Progenitor cell of endocrine pancreas (in vitro differentiated cells): ENCODE results near the gene FOS. TPM values are rescaled to one million over a fixed set of nuclear protein-coding genes. Genes with fewer than 3 reads are reported as not detected.
A peak's percentile ranks its signal among the peaks of the same experiment; 100 is the strongest.

Source experiments
- DNase-seq: peaks from one replicate; pipeline ENCODE4 v3.0.0; 2021; ENCODE audit warnings: low spot score; ENCODE audit not compliant: unreplicated experiment
- H3K27ac Mint-ChIP-seq: 2 replicates; pipeline ENCODE4 v1.8.0; 2021; ENCODE audit warnings: mild to moderate bottlenecking, moderate library complexity, mixed read lengths
- H3K27me3 Mint-ChIP-seq: 2 replicates; pipeline ENCODE4 v1.8.0; 2021; ENCODE audit warnings: mixed read lengths
- H3K36me3 Mint-ChIP-seq: 2 replicates; pipeline ENCODE4 v1.8.0; 2022; ENCODE audit warnings: mixed read lengths; ENCODE audit not compliant: insufficient read depth
- H3K4me1 Mint-ChIP-seq: 2 replicates; pipeline ENCODE4 v1.8.0; 2021; ENCODE audit warnings: low read depth, mixed read lengths
- H3K4me3 Mint-ChIP-seq: 2 replicates; pipeline ENCODE4 v1.8.0; 2021; ENCODE audit warnings: low read depth, mild to moderate bottlenecking, moderate library complexity, mixed read lengths
- H3K9me3 Mint-ChIP-seq: 2 replicates; pipeline ENCODE4 v1.8.0; 2021; ENCODE audit warnings: low read depth, mixed read lengths
- CTCF ChIP-seq: fragments of 200-600 bp; sonication (generic); IDR thresholded peaks from one replicate; pipeline ENCODE4 v1.5.0; 2021; ENCODE audit warnings: antibody characterized with exemption, mild to moderate bottlenecking; ENCODE audit not compliant: unreplicated experiment
- total RNA-seq: library from RNA; stranded (reverse); gene quantifications from 2 replicates; pipeline ENCODE4 v1.2.1, GENCODE V29; 2021

Gene FOS
- total RNA-seq, 1 donor from 2014 or later = 88.8 TPM

GRCh38 chr14:75267141-75267721, 11.4 kb upstream of the FOS start:
- TF ChIP-seq CTCF = no peak
- H3K36me3 Mint-ChIP-seq = no peaks in the 10 kb centered on the region
- peaks cover 5% of the 10 kb centered on the region for H3K27me3 Mint-ChIP-seq
- DNase-seq = no peak
- no peaks in the 10 kb centered on the region for H3K9me3 Mint-ChIP-seq
- no peak overlapping the region for H3K4me3 Mint-ChIP-seq
- H3K27ac Mint-ChIP-seq = peak overlapping the region; percentile 41
- H3K4me1 Mint-ChIP-seq = peaks cover 12% of the 10 kb centered on the region

GRCh38 chr14:75268633-75269550, 9.7 kb upstream of the FOS start:
- DNase-seq = no peak
- Mint-ChIP-seq H3K36me3 (no peaks in the 10 kb centered on the region), H3K27ac (peak overlapping the region; percentile 22), H3K4me3 (no peak overlapping the region), H3K4me1 (peaks cover 8% of the 10 kb centered on the region), H3K9me3 (no peaks in the 10 kb centered on the region), H3K27me3 (peaks cover 15% of the 10 kb centered on the region)
- no peak for TF ChIP-seq CTCF

GRCh38 chr14:75271514-75271913, 7.1 kb upstream of the FOS start:
- DNase-seq = no peak
- no peaks in the 10 kb centered on the region for H3K9me3 Mint-ChIP-seq
- H3K4me1 Mint-ChIP-seq = peaks cover 8% of the 10 kb centered on the region
- no peak overlapping the region for H3K4me3 Mint-ChIP-seq
- no peaks in the 10 kb centered on the region for H3K36me3 Mint-ChIP-seq
- H3K27ac Mint-ChIP-seq = no peak overlapping the region
- H3K27me3 Mint-ChIP-seq = peaks cover 23% of the 10 kb centered on the region
- TF ChIP-seq CTCF = no peak

- peaks cover 23% of the 10 kb centered on the region for H3K27me3 Mint-ChIP-seq
- H3K9me3 Mint-ChIP-seq = no peaks in the 10 kb centered on the region
- DNase-seq = no peak
- no peak overlapping the region for H3K4me3 Mint-ChIP-seq
- H3K27ac Mint-ChIP-seq = no peak overlapping the region
- H3K4me1 Mint-ChIP-seq = peaks cover 9% of the 10 kb centered on the region
- H3K36me3 Mint-ChIP-seq = no peaks in the 10 kb centered on the region
- TF ChIP-seq CTCF = no peak
Observed at GRCh38 chr14:75273272-75274049, 5.2 kb upstream of the FOS start.
